Effector memory CD8-positive, alpha-beta T cell (primary cell): Measurements from ENCODE around the gene ASB13.
"Not testable (repeated sequence)": the region's sequence is repeated elsewhere in the genome, so short reads cannot be mapped to it uniquely, and the experiment has no call there.

Source experiments
- ATAC-seq: fragments of 150-1000 bp; cut with Tn5 transposase; replicated peaks from 2 replicates; pipeline ENCODE4 v1.10.0; 2021; ENCODE audit warnings: mild to moderate bottlenecking, moderate library complexity
- DNase-seq, 3 experiments: peaks; one replicate each; pipeline ENCODE4 v3.0.0; 2021
- H3K27ac Mint-ChIP-seq, 2 donors: one replicate each; pipeline ENCODE4 v1.8.0; 2022; ENCODE audit warnings: mild to moderate bottlenecking in 2 of 2, mixed read lengths in 2 of 2, moderate library complexity in 2 of 2
- H3K27me3 Mint-ChIP-seq, 2 donors: one replicate each; pipeline ENCODE4 v1.8.0; 2022; ENCODE audit warnings: mixed read lengths in 2 of 2
- H3K36me3 Mint-ChIP-seq: one replicate; pipeline ENCODE4 v1.8.0; 2022; ENCODE audit warnings: mild to moderate bottlenecking, moderate library complexity, mixed read lengths; ENCODE audit not compliant: insufficient read depth
- H3K4me1 Mint-ChIP-seq, 2 donors: one replicate each; pipeline ENCODE4 v1.8.0; 2022; ENCODE audit warnings: low read depth in 2 of 2, mixed read lengths in 2 of 2
- H3K4me3 Mint-ChIP-seq, 2 donors: one replicate each; pipeline ENCODE4 v1.8.0; 2022; ENCODE audit warnings: mild to moderate bottlenecking in 2 of 2, mixed read lengths in 2 of 2, moderate library complexity in 2 of 2
- H3K9me3 Mint-ChIP-seq, 2 donors: one replicate each; pipeline ENCODE4 v1.8.0; 2022; ENCODE audit warnings: mixed read lengths in 2 of 2

Gene ASB13

DNA sequence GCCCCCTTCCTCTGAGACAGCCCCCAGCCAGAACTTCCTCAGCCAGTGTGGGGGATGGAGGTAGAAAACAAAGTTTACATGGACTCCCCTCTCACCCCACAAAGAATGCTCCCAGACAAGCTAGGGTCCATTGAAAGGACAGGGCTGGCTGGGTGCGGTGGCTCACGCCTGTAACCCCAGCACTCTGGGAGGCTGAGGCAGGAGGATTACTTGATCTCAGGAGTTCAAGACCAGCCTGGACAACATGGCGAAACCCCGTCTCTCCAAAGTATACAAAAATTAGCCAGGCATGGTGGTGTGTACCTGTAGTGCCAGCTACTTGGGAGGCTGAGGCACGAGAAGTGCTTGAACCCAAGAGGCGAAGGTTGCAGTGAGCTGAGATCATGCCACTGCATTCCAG is 45.0 kb downstream of the ASB13 start:
- H3K27me3 Mint-ChIP-seq, result peaks cover 12 to 31% of the 10 kb centered on the region in 2 donors
- not testable (repeated sequence) for H3K36me3 Mint-ChIP-seq, H3K4me1 Mint-ChIP-seq, H3K9me3 Mint-ChIP-seq, DNase-seq, ATAC-seq, H3K4me3 Mint-ChIP-seq, H3K27ac Mint-ChIP-seq

DNA sequence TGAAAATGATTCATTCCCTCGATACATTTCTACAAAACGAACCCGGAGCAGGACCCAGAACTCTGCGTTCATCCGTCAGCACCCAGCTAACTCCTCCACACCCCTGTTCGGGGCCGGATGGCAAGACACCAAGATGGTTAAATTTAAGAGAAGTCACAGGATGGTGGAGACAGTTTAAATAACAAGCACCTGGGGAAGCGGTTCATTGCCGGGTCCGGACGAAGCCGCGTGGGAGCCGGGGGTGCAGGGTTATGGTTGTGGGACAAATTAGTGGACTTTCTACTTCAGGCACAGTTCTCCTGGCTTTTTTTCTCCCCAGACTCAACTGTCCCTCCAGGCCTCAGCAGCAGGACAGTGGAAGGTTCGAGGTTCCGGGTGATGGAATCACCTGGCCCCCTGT is 45.4 kb downstream of the ASB13 start:
- DNase-seq (no peak), ATAC-seq (no peak)
- Mint-ChIP-seq H3K4me3 (no peak overlapping the region), H3K4me1 (peaks cover 0 to 3% of the 10 kb centered on the region in 2 donors), H3K36me3 (no peaks in the 10 kb centered on the region), H3K27me3 (peaks cover 12 to 31% of the 10 kb centered on the region in 2 donors), H3K9me3 (no peaks in the 10 kb centered on the region), H3K27ac (no peak overlapping the region)

GRCh38 chr10:5620223-5620721 is 46.1 kb downstream of the ASB13 start:
- Mint-ChIP-seq H3K27me3 (peaks cover 12 to 31% of the 10 kb centered on the region in 2 donors), H3K9me3 (no peaks in the 10 kb centered on the region), H3K4me3 (no peak overlapping the region), H3K4me1 (peaks cover 0 to 3% of the 10 kb centered on the region in 2 donors), H3K27ac (no peak overlapping the region), H3K36me3 (no peaks in the 10 kb centered on the region)
- ATAC-seq (no peak), DNase-seq (no peak)

- DNase-seq, result no peak
- peaks cover 12 to 31% of the 10 kb centered on the region in 2 donors for H3K27me3 Mint-ChIP-seq
- H3K36me3 Mint-ChIP-seq, result no peaks in the 10 kb centered on the region
These were observed 46.8 kb downstream of the ASB13 start for GRCh38 chr10:5619362-5620211.

DNA sequence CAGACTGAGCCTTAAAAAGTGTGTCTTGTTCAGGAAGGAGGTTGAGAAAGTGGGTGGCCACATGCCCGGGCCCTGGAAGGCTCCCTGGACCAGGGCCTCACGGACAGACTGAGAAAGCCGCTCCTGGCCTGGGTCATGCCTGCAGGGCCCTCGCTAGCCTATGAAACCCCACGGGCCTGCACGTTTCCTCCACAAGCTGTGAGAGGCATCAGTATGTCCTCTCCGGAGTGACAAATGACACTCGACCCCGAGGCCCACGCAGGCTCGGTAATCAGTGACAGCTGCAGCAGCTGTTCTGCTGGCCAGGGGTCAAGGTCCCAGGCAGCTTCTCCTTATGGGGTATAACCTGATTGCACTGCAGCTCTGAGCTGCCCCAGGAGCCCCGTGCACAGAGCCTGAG is 47.6 kb downstream of the ASB13 start:
- Mint-ChIP-seq H3K27ac (no peak overlapping the region), H3K36me3 (no peaks in the 10 kb centered on the region)

More at GRCh38 chr10:5619362-5620211, 46.8 kb downstream of the ASB13 start:
- Mint-ChIP-seq H3K9me3 (no peaks in the 10 kb centered on the region), H3K4me1 (peaks cover 0 to 3% of the 10 kb centered on the region in 2 donors), H3K27ac (no peak overlapping the region), H3K4me3 (no peak overlapping the region)
- ATAC-seq, result no peak

DNA sequence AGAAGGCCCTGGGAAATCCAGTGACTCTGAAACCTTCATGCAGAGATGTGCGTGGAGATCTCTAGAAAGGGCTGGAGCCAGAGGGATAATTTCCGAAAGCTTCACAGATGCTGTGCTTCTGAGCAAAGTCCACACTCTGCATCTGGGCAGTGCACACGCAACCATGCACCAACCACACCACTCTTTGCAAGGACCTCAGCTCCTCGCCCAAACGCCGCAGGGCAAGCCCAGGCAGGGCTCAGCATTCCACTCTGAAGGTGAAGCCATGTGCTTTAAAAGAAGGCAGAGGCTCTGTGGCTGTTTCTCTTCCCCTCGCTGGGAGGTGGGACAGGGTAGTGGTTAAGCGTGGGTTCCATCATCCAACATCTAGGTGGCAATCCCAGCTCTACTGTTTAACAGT is 48.4 kb downstream of the ASB13 start:
- Mint-ChIP-seq H3K4me1 (peaks cover 0 to under 1% of the 10 kb centered on the region in 2 donors), H3K27ac (no peak overlapping the region), H3K9me3 (no peaks in the 10 kb centered on the region), H3K27me3 (peaks cover 12 to 31% of the 10 kb centered on the region in 2 donors), H3K4me3 (no peak overlapping the region), H3K36me3 (no peaks in the 10 kb centered on the region)
- DNase-seq (no peak), ATAC-seq (no peak)

More for the DNA sequence above, 47.6 kb downstream of the ASB13 start:
- peaks cover 12 to 31% of the 10 kb centered on the region in 2 donors for H3K27me3 Mint-ChIP-seq
- DNase-seq (no peak), ATAC-seq (no peak)
- H3K4me1 Mint-ChIP-seq, result peaks cover 0 to 3% of the 10 kb centered on the region in 2 donors
- no peak overlapping the region for H3K4me3 Mint-ChIP-seq
- H3K9me3 Mint-ChIP-seq, result no peaks in the 10 kb centered on the region

DNA sequence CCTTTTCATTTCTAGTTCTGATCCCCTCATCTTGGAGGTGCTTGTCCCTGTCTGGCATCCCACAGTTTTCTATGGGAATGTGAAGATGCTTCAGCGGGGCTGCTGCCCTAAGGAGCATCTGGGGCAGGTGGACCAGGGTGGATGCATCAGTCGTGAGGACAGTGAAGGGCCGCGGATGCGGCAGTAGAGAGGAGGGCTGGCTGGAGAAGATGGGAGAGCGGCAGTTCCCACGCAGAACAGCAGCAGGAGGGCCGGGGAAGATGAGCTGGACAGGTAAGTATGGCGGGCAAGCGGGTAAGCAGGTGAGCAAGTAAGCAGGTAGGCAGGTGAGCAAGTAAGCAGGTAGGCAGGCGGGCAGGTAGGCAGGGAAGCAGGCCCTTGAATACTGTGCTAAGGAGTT is 48.9 kb downstream of the ASB13 start:
- H3K4me1 Mint-ChIP-seq, result no peaks in the 10 kb centered on the region
- no peak for DNase-seq
- H3K4me3 Mint-ChIP-seq, result no peak overlapping the region
- no peaks in the 10 kb centered on the region for H3K9me3 Mint-ChIP-seq
- H3K27ac Mint-ChIP-seq, result no peak overlapping the region
- no peak for ATAC-seq
- peaks cover 12 to 31% of the 10 kb centered on the region in 2 donors for H3K27me3 Mint-ChIP-seq
- H3K36me3 Mint-ChIP-seq, result no peaks in the 10 kb centered on the region

- Mint-ChIP-seq H3K4me1 (no peaks in the 10 kb centered on the region), H3K9me3 (no peaks in the 10 kb centered on the region), H3K27ac (no peak overlapping the region), H3K4me3 (no peak overlapping the region), H3K36me3 (no peaks in the 10 kb centered on the region), H3K27me3 (peaks cover 12 to 31% of the 10 kb centered on the region in 2 donors)
- DNase-seq (no peak), ATAC-seq (no peak)
These were observed 49.6 kb downstream of the ASB13 start for GRCh38 chr10:5616836-5617235.

DNA sequence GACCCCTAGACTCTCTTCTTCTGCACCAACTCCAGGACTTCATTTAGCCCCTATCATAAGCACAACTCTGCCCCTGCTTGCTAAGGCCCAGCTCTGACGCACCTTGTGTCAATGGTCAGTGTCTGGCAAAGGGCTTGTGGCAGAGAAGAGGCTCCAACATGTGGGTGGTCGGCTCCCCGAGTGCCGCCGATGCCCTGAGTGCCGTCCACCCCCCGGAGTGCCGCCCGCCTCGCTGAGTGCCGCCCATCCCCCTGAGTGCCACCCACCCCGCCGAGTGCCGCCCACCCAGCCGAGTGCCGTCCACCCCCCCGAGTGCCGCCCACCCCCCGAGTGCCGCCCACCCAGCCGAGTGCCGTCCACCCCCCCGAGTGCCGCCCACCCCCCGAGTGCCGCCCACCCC is 50.3 kb downstream of the ASB13 start:
- Mint-ChIP-seq H3K9me3 (no peaks in the 10 kb centered on the region), H3K36me3 (no peaks in the 10 kb centered on the region), H3K4me3 (no peak overlapping the region), H3K27me3 (peaks cover 12 to 31% of the 10 kb centered on the region in 2 donors), H3K27ac (no peak overlapping the region), H3K4me1 (no peaks in the 10 kb centered on the region)
- ATAC-seq, result no peak
- DNase-seq, result no peak

- no peak for DNase-seq
- no peaks in the 10 kb centered on the region for H3K36me3 Mint-ChIP-seq
- no peaks in the 10 kb centered on the region for H3K4me1 Mint-ChIP-seq
- no peaks in the 10 kb centered on the region for H3K9me3 Mint-ChIP-seq
- no peak overlapping the region for H3K4me3 Mint-ChIP-seq
- H3K27me3 Mint-ChIP-seq, result peaks cover 12 to 29% of the 10 kb centered on the region in 2 donors
- ATAC-seq, result no peak
- H3K27ac Mint-ChIP-seq, result peak overlapping the region in 1 of 2 donors; percentile 29
These were observed 51.1 kb downstream of the ASB13 start for GRCh38 chr10:5615316-5615715.

DNA sequence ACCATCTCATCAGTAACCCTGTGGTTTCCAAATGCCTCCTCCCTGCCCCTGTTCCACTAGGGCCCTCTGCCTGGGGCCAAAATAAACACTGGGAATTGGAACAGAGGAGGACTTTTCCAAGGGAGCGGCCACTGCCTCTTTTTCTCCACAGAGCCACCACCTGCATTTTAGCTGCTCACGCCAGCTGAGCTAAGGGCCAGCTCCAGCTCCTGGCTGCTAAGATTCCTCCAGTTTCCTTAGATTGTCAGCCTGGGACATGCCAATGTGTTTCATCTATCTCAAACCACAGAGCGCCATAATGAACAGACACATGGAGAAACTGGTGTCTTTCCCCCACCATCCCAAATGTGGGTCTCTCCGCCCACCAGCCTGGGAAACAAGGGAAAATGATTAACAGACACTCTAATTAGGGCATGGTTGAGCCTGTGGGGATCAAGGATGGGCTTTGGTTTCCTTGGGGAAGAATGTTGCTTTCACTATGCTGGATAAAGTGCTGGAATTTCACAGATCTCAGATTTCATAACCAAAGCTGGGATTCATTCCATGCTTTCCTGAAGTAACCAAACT is 52.2 kb downstream of the ASB13 start:
- DNase-seq (no peak), ATAC-seq (no peak)
- Mint-ChIP-seq H3K4me1 (peaks cover 0 to 2% of the 10 kb centered on the region in 2 donors), H3K36me3 (peaks cover 3% of the 10 kb centered on the region), H3K9me3 (no peaks in the 10 kb centered on the region), H3K27me3 (peaks cover 12 to 26% of the 10 kb centered on the region in 2 donors), H3K27ac (no peak overlapping the region), H3K4me3 (no peak overlapping the region)

GRCh38 chr10:5613481-5614154 is 52.8 kb downstream of the ASB13 start:
- ATAC-seq, result no peak
- DNase-seq, result no peak
- H3K4me1 Mint-ChIP-seq, result peaks cover 0 to 2% of the 10 kb centered on the region in 2 donors
- no peaks in the 10 kb centered on the region for H3K9me3 Mint-ChIP-seq
- peaks cover 13 to 24% of the 10 kb centered on the region in 2 donors for H3K27me3 Mint-ChIP-seq
- no peak overlapping the region for H3K27ac Mint-ChIP-seq
- H3K4me3 Mint-ChIP-seq, result no peak overlapping the region
- peaks cover 3% of the 10 kb centered on the region for H3K36me3 Mint-ChIP-seq

DNA sequence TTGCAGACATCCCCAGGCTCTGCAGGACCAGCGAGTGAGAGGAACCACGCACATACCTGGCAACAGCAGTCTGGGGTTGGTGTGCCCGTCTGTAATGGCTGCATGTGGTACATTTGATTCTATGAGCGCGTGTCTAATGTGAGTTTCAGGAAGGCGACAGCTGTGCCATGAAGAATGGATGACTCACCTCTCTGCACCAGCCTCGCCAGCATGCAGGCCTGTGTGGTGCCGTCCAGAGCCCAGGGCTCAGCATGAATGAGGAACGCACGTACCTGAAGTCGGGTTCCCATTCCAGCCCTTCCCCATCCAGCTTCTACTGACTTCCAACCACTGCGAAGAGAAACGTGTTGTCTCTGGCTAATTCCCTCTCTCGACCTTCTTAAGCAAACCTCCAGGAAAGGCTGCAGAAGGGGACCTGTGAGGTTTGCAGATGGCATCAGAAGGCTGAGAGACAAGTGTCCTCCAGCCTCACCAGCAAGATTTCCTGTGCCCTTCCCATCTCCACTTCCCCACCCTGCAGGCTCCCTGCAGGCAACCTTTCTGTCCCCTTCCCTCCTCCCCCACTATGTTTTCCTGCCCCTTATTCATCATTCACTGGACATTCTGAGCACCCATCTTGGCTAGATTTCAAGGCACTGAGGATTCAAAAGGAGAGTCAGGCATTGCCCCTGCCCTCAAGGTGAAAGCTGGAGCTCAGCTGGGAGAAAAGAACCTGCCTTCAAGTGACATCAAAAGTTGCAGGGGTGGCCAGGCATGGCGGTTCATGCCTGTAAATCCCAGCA is 54.3 kb downstream of the ASB13 start:
- peaks cover 3% of the 10 kb centered on the region for H3K36me3 Mint-ChIP-seq
- H3K27ac Mint-ChIP-seq, result no peak overlapping the region
- H3K9me3 Mint-ChIP-seq, result no peaks in the 10 kb centered on the region
- ATAC-seq (no peak), DNase-seq (no peak)
- peaks cover 0 to 2% of the 10 kb centered on the region in 2 donors for H3K4me1 Mint-ChIP-seq
- no peak overlapping the region for H3K4me3 Mint-ChIP-seq
- peaks cover 18 to 33% of the 10 kb centered on the region in 2 donors for H3K27me3 Mint-ChIP-seq
